ENCODE data around the gene CPD. TPM values are rescaled to one million over a fixed set of nuclear protein-coding genes. Genes with fewer than 3 reads are reported as not detected.

CPD gene
- total and polyA plus RNA-seq, 4 donors: 4.1 to 58.5 (median 27.6) TPM

- no peak for DNase-seq
- 49 to 55% methylated on average over 11 of the region's 11 CpGs for WGBS, 2 donors
- no peak for ATAC-seq (ENCODE audit: low FRiP score)
- H3K4me3 ChIP-seq (ENCODE audit: low read length in 2 of 2): peak overlapping the region; percentile 62 to 64
- H3K27me3 ChIP-seq (ENCODE audit: control insufficient read depth in 1 of 2, insufficient read depth in 2 of 2, low read length in 1 of 2): no peaks in the 10 kb centered on the region
- H3K36me3 ChIP-seq (ENCODE audit: control insufficient read depth in 1 of 2, insufficient read depth in 2 of 2, low read length in 1 of 2): no peaks in the 10 kb centered on the region
- H3K27ac ChIP-seq (ENCODE audit: low read depth in 1 of 2, low read length in 2 of 2): no peak overlapping the region
- H3K9me3 ChIP-seq (ENCODE audit: control insufficient read depth, low read length): no peaks in the 10 kb centered on the region
- peaks cover 0 to 2% of the 10 kb centered on the region in 2 donors for H3K4me1 ChIP-seq (ENCODE audit: control insufficient read depth in 1 of 2, insufficient read depth in 2 of 2, low read length in 2 of 2)
- intact Hi-C loops (cut with DNase I): loop anchor here in 1 of 2 donors (10.0 kb wide), 1 partner anchor 83 kb away; the partner anchor contains the start of gene BLMH
Observed at GRCh38 chr17:30377574-30378240, 1.0 kb upstream of the CPD start.

- no peaks in the 10 kb centered on the region for H3K9me3 ChIP-seq (ENCODE audit: control insufficient read depth, low read length)
- peak overlapping the region; percentile 62 to 64 for H3K4me3 ChIP-seq (ENCODE audit: low read length in 2 of 2)
- no peaks in the 10 kb centered on the region for H3K36me3 ChIP-seq (ENCODE audit: control insufficient read depth in 1 of 2, insufficient read depth in 2 of 2, low read length in 1 of 2)
- H3K27me3 ChIP-seq (ENCODE audit: control insufficient read depth in 1 of 2, insufficient read depth in 2 of 2, low read length in 1 of 2): no peaks in the 10 kb centered on the region
- peaks cover 0 to 2% of the 10 kb centered on the region in 2 donors for H3K4me1 ChIP-seq (ENCODE audit: control insufficient read depth in 1 of 2, insufficient read depth in 2 of 2, low read length in 2 of 2)
- intact Hi-C loops (cut with DNase I): loop anchor here in 1 of 2 donors (10.0 kb wide), 1 partner anchor 84 kb away; the partner anchor contains the start of gene BLMH
- no peak overlapping the region for H3K27ac ChIP-seq (ENCODE audit: low read depth in 1 of 2, low read length in 2 of 2)
- DNase-seq (peak; percentile 52 to 80), ATAC-seq (ENCODE audit: low FRiP score) (peak; percentile 48)
- 1% methylated on average over 29 to 31 of the region's 31 CpGs for WGBS, 2 donors
Observed at GRCh38 chr17:30378241-30378824, 394 bp upstream of the CPD start.

GRCh38 chr17:30379303-30379902 lies 676 bp downstream of the CPD start:
- Histone ChIP-seq H3K36me3 (ENCODE audit: control insufficient read depth in 1 of 2, insufficient read depth in 2 of 2, low read length in 1 of 2) (no peaks in the 10 kb centered on the region), H3K27me3 (ENCODE audit: control insufficient read depth in 1 of 2, insufficient read depth in 2 of 2, low read length in 1 of 2) (no peaks in the 10 kb centered on the region), H3K4me3 (ENCODE audit: low read length in 2 of 2) (peak overlapping the region; percentile 77 to 98), H3K9me3 (ENCODE audit: control insufficient read depth, low read length) (no peaks in the 10 kb centered on the region), H3K4me1 (ENCODE audit: control insufficient read depth in 1 of 2, insufficient read depth in 2 of 2, low read length in 2 of 2) (peaks cover 0 to 2% of the 10 kb centered on the region in 2 donors), H3K27ac (ENCODE audit: low read depth in 1 of 2, low read length in 2 of 2) (peak overlapping the region in 1 of 2 donors; percentile 66)
- ATAC-seq (ENCODE audit: low FRiP score): peak; percentile 16
- 0 to 1% methylated on average over 60 to 68 of the region's 68 CpGs for WGBS, 2 donors
- DNase-seq: peak; percentile 58 to 79
- intact Hi-C loops (cut with DNase I): loop anchor here in 1 of 2 donors (10.0 kb wide), 1 partner anchor 85 kb away; the partner anchor contains the start of gene BLMH

- H3K27ac ChIP-seq (ENCODE audit: low read depth in 1 of 2, low read length in 2 of 2): no peak overlapping the region
- H3K9me3 ChIP-seq (ENCODE audit: control insufficient read depth, low read length): no peaks in the 10 kb centered on the region
- H3K27me3 ChIP-seq (ENCODE audit: control insufficient read depth in 1 of 2, insufficient read depth in 2 of 2, low read length in 1 of 2): no peaks in the 10 kb centered on the region
- no peak for ATAC-seq (ENCODE audit: low FRiP score)
- intact Hi-C loops (cut with DNase I): loop anchor here in 1 of 2 donors (10.0 kb wide), 1 partner anchor 85 kb away; the partner anchor contains the start of gene BLMH
- no peak for DNase-seq
- WGBS, 2 donors: 3 to 4% methylated on average over 5 of the region's 5 CpGs
- peaks cover 0 to 2% of the 10 kb centered on the region in 2 donors for H3K4me1 ChIP-seq (ENCODE audit: control insufficient read depth in 1 of 2, insufficient read depth in 2 of 2, low read length in 2 of 2)
- no peaks in the 10 kb centered on the region for H3K36me3 ChIP-seq (ENCODE audit: control insufficient read depth in 1 of 2, insufficient read depth in 2 of 2, low read length in 1 of 2)
- peak overlapping the region; percentile 77 to 98 for H3K4me3 ChIP-seq (ENCODE audit: low read length in 2 of 2)
Observed at GRCh38 chr17:30379903-30380381, 1.2 kb downstream of the CPD start.

GRCh38 chr17:30380643-30381339 lies 2.1 kb downstream of the CPD start:
- Histone ChIP-seq H3K27me3 (ENCODE audit: control insufficient read depth in 1 of 2, insufficient read depth in 2 of 2, low read length in 1 of 2) (no peaks in the 10 kb centered on the region), H3K9me3 (ENCODE audit: control insufficient read depth, low read length) (no peaks in the 10 kb centered on the region), H3K27ac (ENCODE audit: low read depth in 1 of 2, low read length in 2 of 2) (no peak overlapping the region), H3K4me3 (ENCODE audit: low read length in 2 of 2) (peak overlapping the region; percentile 15 to 98), H3K4me1 (ENCODE audit: control insufficient read depth in 1 of 2, insufficient read depth in 2 of 2, low read length in 2 of 2) (peaks cover 0 to 2% of the 10 kb centered on the region in 2 donors), H3K36me3 (ENCODE audit: control insufficient read depth in 1 of 2, insufficient read depth in 2 of 2, low read length in 1 of 2) (no peaks in the 10 kb centered on the region)
- intact Hi-C loops (cut with DNase I): no loop called here
- no peak for DNase-seq
- ATAC-seq (ENCODE audit: low FRiP score): no peak
- 42 to 47% methylated on average over 7 of the region's 7 CpGs for WGBS, 2 donors

GRCh38 chr17:30381340-30381659 lies 2.6 kb downstream of the CPD start:
- intact Hi-C loops (cut with DNase I): no loop called here

GRCh38 chr17:30382345-30382744 lies 3.6 kb downstream of the CPD start:
- DNase-seq (no peak), ATAC-seq (ENCODE audit: low FRiP score) (no peak)
- Histone ChIP-seq H3K27me3 (ENCODE audit: control insufficient read depth in 1 of 2, insufficient read depth in 2 of 2, low read length in 1 of 2) (no peaks in the 10 kb centered on the region), H3K27ac (ENCODE audit: low read depth in 1 of 2, low read length in 2 of 2) (no peak overlapping the region), H3K36me3 (ENCODE audit: control insufficient read depth in 1 of 2, insufficient read depth in 2 of 2, low read length in 1 of 2) (no peaks in the 10 kb centered on the region), H3K4me3 (ENCODE audit: low read length in 2 of 2) (no peak overlapping the region), H3K4me1 (ENCODE audit: control insufficient read depth in 1 of 2, insufficient read depth in 2 of 2, low read length in 2 of 2) (peaks cover 0 to 2% of the 10 kb centered on the region in 2 donors), H3K9me3 (ENCODE audit: control insufficient read depth, low read length) (no peaks in the 10 kb centered on the region)
- 94 to 96% methylated on average over 1 of the region's 1 CpG for WGBS, 2 donors
- intact Hi-C loops (cut with DNase I): no loop called here

More at GRCh38 chr17:30381340-30381659, 2.6 kb downstream of the CPD start:
- ATAC-seq (ENCODE audit: low FRiP score) (no peak), DNase-seq (no peak)
- Histone ChIP-seq H3K36me3 (ENCODE audit: control insufficient read depth in 1 of 2, insufficient read depth in 2 of 2, low read length in 1 of 2) (no peaks in the 10 kb centered on the region), H3K27me3 (ENCODE audit: control insufficient read depth in 1 of 2, insufficient read depth in 2 of 2, low read length in 1 of 2) (no peaks in the 10 kb centered on the region), H3K4me1 (ENCODE audit: control insufficient read depth in 1 of 2, insufficient read depth in 2 of 2, low read length in 2 of 2) (peaks cover 0 to 2% of the 10 kb centered on the region in 2 donors), H3K4me3 (ENCODE audit: low read length in 2 of 2) (peak overlapping the region in 1 of 2 donors; percentile 98), H3K9me3 (ENCODE audit: control insufficient read depth, low read length) (no peaks in the 10 kb centered on the region), H3K27ac (ENCODE audit: low read depth in 1 of 2, low read length in 2 of 2) (no peak overlapping the region)
- 56 to 62% methylated on average over 2 of the region's 2 CpGs for WGBS, 2 donors

GRCh38 chr17:30388321-30389179 lies 9.8 kb downstream of the CPD start:
- DNase-seq (no peak), ATAC-seq (ENCODE audit: low FRiP score) (no peak)
- 94 to 96% methylated on average over 33 to 35 of the region's 35 CpGs for WGBS, 2 donors
- Histone ChIP-seq H3K9me3 (ENCODE audit: control insufficient read depth, low read length) (no peaks in the 10 kb centered on the region), H3K36me3 (ENCODE audit: control insufficient read depth in 1 of 2, insufficient read depth in 2 of 2, low read length in 1 of 2) (no peaks in the 10 kb centered on the region), H3K27ac (ENCODE audit: low read depth in 1 of 2, low read length in 2 of 2) (no peak overlapping the region), H3K27me3 (ENCODE audit: control insufficient read depth in 1 of 2, insufficient read depth in 2 of 2, low read length in 1 of 2) (no peaks in the 10 kb centered on the region), H3K4me3 (ENCODE audit: low read length in 2 of 2) (no peak overlapping the region), H3K4me1 (ENCODE audit: control insufficient read depth in 1 of 2, insufficient read depth in 2 of 2, low read length in 2 of 2) (no peaks in the 10 kb centered on the region)
- intact Hi-C loops (cut with DNase I): no loop called here

Measured in aorta (tissue), 5 donors.